ENCODE measurements around the gene PIK3R1. TPM values are rescaled to one million over a fixed set of nuclear protein-coding genes. Genes with fewer than 3 reads are reported as not detected.
"Not testable (repeated sequence)": the region's sequence is repeated elsewhere in the genome, so short reads cannot be mapped to it uniquely, and the experiment has no call there.

Gene PIK3R1
- total RNA-seq, 1 experiment from 2014 or later = 15.7 TPM

- no peak for DNase-seq (ENCODE audit: low spot score)
Measured at GRCh38 chr5:68193481-68194036, 22.0 kb upstream of the PIK3R1 start.

GRCh38 chr5:68194386-68194785 is 21.2 kb upstream of the PIK3R1 start:
- DNase-seq (ENCODE audit: low spot score) = no peak

- DNase-seq (ENCODE audit: low spot score) = no peak
Measured at GRCh38 chr5:68195137-68195536, 20.4 kb upstream of the PIK3R1 start.

- DNase-seq (ENCODE audit: low spot score) = no peak
Measured at GRCh38 chr5:68196876-68197275, 18.7 kb upstream of the PIK3R1 start.

- no peak for DNase-seq (ENCODE audit: low spot score)
Measured at GRCh38 chr5:68200288-68200687, 15.3 kb upstream of the PIK3R1 start.

GRCh38 chr5:68210654-68211053 is 4.9 kb upstream of the PIK3R1 start:
- DNase-seq (ENCODE audit: low spot score) = not testable (repeated sequence)

- DNase-seq (ENCODE audit: low spot score) = no peak
Measured at GRCh38 chr5:68214482-68215207, 911 bp upstream of the PIK3R1 start.

GRCh38 chr5:68215898-68216244 is 315 bp downstream of the PIK3R1 start:
- DNase-seq (ENCODE audit: low spot score) = no peak

- DNase-seq (ENCODE audit: low spot score) = no peak
Measured at GRCh38 chr5:68216245-68217046, 890 bp downstream of the PIK3R1 start.

GRCh38 chr5:68217047-68217355 is 1.4 kb downstream of the PIK3R1 start:
- no peak for DNase-seq (ENCODE audit: low spot score)

GRCh38 chr5:68217528-68217927 is 2.0 kb downstream of the PIK3R1 start:
- DNase-seq (ENCODE audit: low spot score) = no peak

GRCh38 chr5:68219161-68219816 is 3.7 kb downstream of the PIK3R1 start:
- no peak for DNase-seq (ENCODE audit: low spot score)

- no peak for DNase-seq (ENCODE audit: low spot score)
Measured at GRCh38 chr5:68220260-68220659, 4.7 kb downstream of the PIK3R1 start.

GRCh38 chr5:68220914-68221313 is 5.4 kb downstream of the PIK3R1 start:
- DNase-seq (ENCODE audit: low spot score) = no peak

GRCh38 chr5:68221488-68221887 is 5.9 kb downstream of the PIK3R1 start:
- no peak for DNase-seq (ENCODE audit: low spot score)

GRCh38 chr5:68222310-68222709 is 6.8 kb downstream of the PIK3R1 start:
- no peak for DNase-seq (ENCODE audit: low spot score)

GRCh38 chr5:68222824-68223354 is 7.3 kb downstream of the PIK3R1 start:
- no peak for DNase-seq (ENCODE audit: low spot score)

- DNase-seq (ENCODE audit: low spot score) = no peak
Measured at GRCh38 chr5:68223904-68224303, 8.3 kb downstream of the PIK3R1 start.

GRCh38 chr5:68224509-68225187 is 9.1 kb downstream of the PIK3R1 start:
- DNase-seq (ENCODE audit: low spot score) = no peak

GRCh38 chr5:68225188-68225910 is 9.8 kb downstream of the PIK3R1 start:
- DNase-seq (ENCODE audit: low spot score) = no peak

- no peak for DNase-seq (ENCODE audit: low spot score)
Measured at GRCh38 chr5:68225911-68226545, 10.5 kb downstream of the PIK3R1 start.

All from H4 (cell line).